HepG2 (cell line): ENCODE measurements around the gene ABHD11. TPM values are rescaled to one million over a fixed set of nuclear protein-coding genes. Genes with fewer than 3 reads are reported as not detected.
A peak's percentile ranks its signal among the peaks of the same experiment; 100 is the strongest.

Source experiments
- ATAC-seq: fragments of 200-7000 bp; cut with Tn5 transposase; 3 replicates; pipeline ENCODE4 v1.9.1; 2020; ENCODE audit warnings: mild to moderate bottlenecking, moderate library complexity
- BruUV-seq: library from RNA; stranded (reverse); fragments of 400-500 nt; replicated peaks from 2 replicates; lab custom pipeline; 2021; lab: Mats Ljungman, UMichigan
- CTCF ChIA-PET: fragments of 300-600 bp; formaldehyde crosslinking; extraction: SDS; loops from one replicate; lab custom pipeline; 2021; ENCODE audit warnings: low total read pairs, inconsistent platforms, low intra/inter-chr PET ratio; lab: Yijun Ruan, JAX
- POLR2A ChIA-PET: fragments of 350-600 bp; sonication (Branson Sonifier 250); formaldehyde crosslinking; loops from one replicate; lab custom pipeline; 2020; ENCODE audit warnings: antibody characterized with exemption, inconsistent platforms; lab: Yijun Ruan, JAX
- DNase-seq: peaks from one replicate; pipeline ENCODE4 v3.0.0-alpha.2; 2015; ENCODE audit warnings: low spot score
- FAIRE-seq: peaks from 3 replicates; lab custom pipeline; 2011; peaks lifted over from hg19 to GRCh38; lab: Jason Lieb, UNC
- H2AFZ ChIP-seq: one replicate; pipeline ENCODE4 v1.6.1; 2011; ENCODE audit warnings: low read length, inconsistent platforms
- H3K27ac ChIP-seq: fragments of 300-600 bp; 3 replicates; pipeline ENCODE4 v1.8.0; 2011; ENCODE audit warnings: mixed run types, mild to moderate bottlenecking, mixed read lengths, low read length, inconsistent platforms; ENCODE audit not compliant: insufficient read depth; ENCODE audit errors: extremely low read length
- H3K27me3 ChIP-seq, 2 experiments: fragments of 200-600 bp in 1 of 2; 2 replicates in 1 of 2; 3 replicates in 1 of 2; pipeline versions ENCODE4 v1.6.0 to v1.8.0; 2011; ENCODE audit warnings: low read length in 2 of 2, mild to moderate bottlenecking in 2 of 2, moderate library complexity in 2 of 2, inconsistent platforms in 1 of 2; ENCODE audit not compliant: insufficient read depth in 2 of 2, control insufficient read depth in 1 of 2
- H3K36me3 ChIP-seq, 2 experiments: fragments of 200-600 bp in 1 of 2; replicated peaks in 1 of 2; 2 replicates in 1 of 2; 3 replicates in 1 of 2; pipeline versions ENCODE4 v1.5.1 to v1.8.0; 2011; ENCODE audit warnings: low read length in 2 of 2, inconsistent platforms in 1 of 2; ENCODE audit not compliant: insufficient read depth in 2 of 2, control insufficient read depth in 1 of 2
- H3K4me1 ChIP-seq: 2 replicates; pipeline ENCODE4 v1.5.1; 2012; ENCODE audit warnings: low read length, inconsistent platforms; ENCODE audit not compliant: insufficient read depth
- H3K4me2 ChIP-seq: 2 replicates; pipeline ENCODE4 v1.6.0; 2011; ENCODE audit warnings: low read depth, low read length, inconsistent platforms
- H3K4me3 ChIP-seq, 3 experiments: fragments of 200-600 bp in 1 of 3; sonication (generic), shearing (Covaris generic) in 1 of 3; replicated peaks in 1 of 3; 2 replicates each; pipeline ENCODE4 v1.5.1; 2011 to 2016; ENCODE audit warnings: low read length in 3 of 3, inconsistent platforms in 2 of 3, low read depth in 2 of 3, mild to moderate bottlenecking in 2 of 3, control low read depth in 1 of 3, mixed read lengths in 1 of 3; ENCODE audit not compliant: insufficient read depth in 1 of 3
- H3K79me2 ChIP-seq: one replicate; pipeline ENCODE4 v1.6.1; 2011; ENCODE audit warnings: low read length, inconsistent platforms; ENCODE audit not compliant: insufficient read depth
- H3K9ac ChIP-seq: 2 replicates; pipeline ENCODE4 v1.6.0; 2011; ENCODE audit warnings: mild to moderate bottlenecking, low read depth, low read length, inconsistent platforms; ENCODE audit not compliant: insufficient read depth
- H3K9me3 ChIP-seq: 2 replicates; pipeline ENCODE4 v1.5.1; 2012; ENCODE audit warnings: mild to moderate bottlenecking, low read length
- H4K20me1 ChIP-seq: 2 replicates; pipeline ENCODE4 v1.6.0; 2011; ENCODE audit warnings: inconsistent platforms, mild to moderate bottlenecking, low read length, moderate library complexity; ENCODE audit not compliant: insufficient read depth
- ARHGAP35 ChIP-seq: sonication (generic); formaldehyde crosslinking; IDR thresholded peaks from 2 replicates; pipeline ENCODE4 v1.9.0; 2022; ENCODE audit warnings: mild to moderate bottlenecking, inconsistent platforms, moderate library complexity, missing genetic modification reagents, borderline replicate concordance
- CHD4 ChIP-seq: fragments of 200-600 bp; sonication (generic); IDR thresholded peaks from 2 replicates; pipeline ENCODE4 v1.7.0; 2017; ENCODE audit warnings: mild to moderate bottlenecking, low read length, borderline replicate concordance
- ELF1 ChIP-seq: sonication (generic); formaldehyde crosslinking; IDR thresholded peaks from 2 replicates; pipeline ENCODE4 v1.4.0; 2020; ENCODE audit warnings: missing genetic modification reagents
- ELF3 ChIP-seq: IDR thresholded peaks from 2 replicates; pipeline ENCODE4 v1.6.1; 2016; ENCODE audit warnings: missing genetic modification reagents, missing compliant biosample characterization
- GLI4 ChIP-seq: sonication (generic); formaldehyde crosslinking; IDR thresholded peaks from 2 replicates; pipeline ENCODE4 v1.5.1; 2020; ENCODE audit warnings: missing genetic modification reagents, mild to moderate bottlenecking, moderate library complexity, borderline replicate concordance
- PLSCR1 ChIP-seq: sonication (generic); formaldehyde crosslinking; IDR thresholded peaks from 2 replicates; pipeline ENCODE4 v1.5.0; 2020; ENCODE audit warnings: missing genetic modification reagents, mild to moderate bottlenecking, borderline replicate concordance
- SALL2 ChIP-seq: sonication (generic); formaldehyde crosslinking; IDR thresholded peaks from 2 replicates; pipeline ENCODE4 v1.8.1; 2023; ENCODE audit warnings: mild to moderate bottlenecking, missing genetic modification reagents, inconsistent platforms
- ZNF337 ChIP-seq: sonication (generic); formaldehyde crosslinking; IDR thresholded peaks from 2 replicates; pipeline ENCODE4 v1.5.1; 2020; ENCODE audit warnings: missing genetic modification reagents, low read depth, mild to moderate bottlenecking, borderline replicate concordance
- ZNF672 ChIP-seq: sonication (generic); formaldehyde crosslinking; IDR thresholded peaks from 2 replicates; pipeline ENCODE4 v1.8.1; 2022; ENCODE audit warnings: missing genetic modification reagents
- ZNF784 ChIP-seq: sonication (generic); formaldehyde crosslinking; IDR thresholded peaks from 2 replicates; pipeline ENCODE4 v1.5.1; 2020; ENCODE audit warnings: missing genetic modification reagents, mild to moderate bottlenecking, borderline replicate concordance
- WGBS: methylation state at CpG from one replicate; pipeline ENCODE4 v1.1.6; 2017; ENCODE audit warnings: low lambda C conversion rate; 5-methylcytosine and 5-hydroxymethylcytosine counted together
- in situ Hi-C: cut with HindIII; loops from 2 replicates; pipeline ENCODE4 v1.10.0; 2017; ENCODE audit warnings: low pct_unique_long_range_greater_than_20kb; ENCODE audit not compliant: extremely low pct_ligation_motif_present
- intact Hi-C: fragments of 100-400 bp; cut with micrococcal nuclease; formaldehyde crosslinking; loops from one replicate; pipeline ENCODE4 v1.10.0; 2022; ENCODE audit not compliant: unreplicated experiment
- polyA plus RNA-seq, 8 experiments: library from polyadenylated mRNA; depleted of rRNA in 3 of 8; stranded (reverse) in 7 of 8; unstranded in 1 of 8; fragments of >200 nt; fragmentation: Illumina TruSeq in 4 of 8; extraction: Trizol in 4 of 8; gene quantifications; 2 replicates each; pipeline versions ENCODE4 v1.2.1 to v1.2.3, GENCODE V29; 2011 to 2016; ENCODE audit warnings: low read depth in 4 of 8, missing spikeins in 1 of 8, mixed read lengths in 1 of 8; ENCODE audit not compliant: insufficient read depth in 1 of 8
- total RNA-seq, 5 experiments: library from RNA; depleted of rRNA; stranded (reverse); fragments of >200 nt; fragmentation: Illumina TruSeq; extraction: Trizol; gene quantifications; 2 replicates each; pipeline ENCODE4 v1.2.3, GENCODE V29; 2016; ENCODE audit warnings: low read depth in 1 of 5
- TF ChIP-seq, protein P1 (sequence below): sonication (generic); formaldehyde crosslinking; IDR thresholded peaks from 2 replicates; pipeline ENCODE4 v1.8.1; 2023; ENCODE audit warnings: mild to moderate bottlenecking, missing genetic modification reagents
- TF ChIP-seq, protein P2 (sequence below): sonication (generic); formaldehyde crosslinking; IDR thresholded peaks from 2 replicates; pipeline ENCODE4 v1.8.0; 2022; ENCODE audit warnings: missing genetic modification reagents, low read depth, mild to moderate bottlenecking, borderline replicate concordance

Gene ABHD11
- total and polyA plus RNA-seq, 2 of the 13 experiments (the other 11 are each of a cell fraction or from before 2014, with no cell fraction given): 7.0 to 8.1 TPM

DNA sequence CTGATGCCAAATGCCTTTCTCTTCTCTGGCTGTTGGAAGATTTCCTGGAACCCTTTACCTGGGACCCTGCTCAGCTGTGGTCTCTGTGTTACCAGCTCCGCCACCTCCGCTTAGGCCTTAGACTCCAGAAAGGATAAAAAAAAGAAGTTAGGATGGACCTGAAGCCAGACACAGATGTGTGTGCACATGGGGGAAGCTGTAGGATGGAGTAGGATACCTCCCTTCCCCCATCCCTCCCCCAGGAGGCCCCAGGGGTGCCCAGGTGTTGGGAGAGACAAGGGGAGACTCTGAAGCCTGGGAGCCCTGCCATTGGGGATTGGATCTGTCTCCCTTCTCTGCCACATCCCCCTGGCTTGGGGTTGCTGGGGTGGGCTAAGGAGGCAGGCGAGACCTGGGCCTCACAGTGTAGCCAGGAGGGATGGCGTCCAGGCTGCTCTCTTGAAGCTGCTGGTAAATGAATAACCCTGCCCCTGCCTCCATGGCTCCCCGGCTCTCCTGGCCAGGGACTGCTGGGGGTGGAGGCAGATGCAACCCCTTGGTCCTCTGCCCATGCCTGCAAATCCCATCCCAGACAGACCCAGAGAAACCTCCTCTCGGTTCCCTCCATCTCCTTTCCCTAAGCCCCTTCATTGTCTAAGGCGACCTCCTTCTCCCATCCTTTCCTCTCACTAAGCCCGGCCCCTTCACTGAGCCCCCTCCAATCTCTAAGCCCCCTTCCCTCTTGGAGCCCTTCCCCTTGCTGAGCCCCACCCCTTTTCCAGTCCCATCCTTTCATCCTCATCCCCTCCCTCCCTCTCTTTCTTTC, 23.5 kb upstream of the ABHD11 start:
- Histone ChIP-seq H3K27ac (no peak overlapping the region), H3K79me2 (no peaks in the 10 kb centered on the region), H2AFZ (no peak overlapping the region), H3K4me3 (no peak overlapping the region), H3K9me3 (no peaks in the 10 kb centered on the region), H3K4me2 (no peak overlapping the region), H3K27me3 (no peaks in the 10 kb centered on the region), H4K20me1 (no peaks in the 10 kb centered on the region), H3K4me1 (peaks cover 10% of the 10 kb centered on the region), H3K36me3 (no peaks in the 10 kb centered on the region), H3K9ac (no peak overlapping the region)
- no peak for DNase-seq
- no peak for FAIRE-seq
- ATAC-seq: peak; percentile 80
- no TSS peak for BruUV-seq
- ChIA-PET CTCF (no interaction called here), POLR2A (no interaction called here)
- WGBS: 62% methylated on average over 5 of the region's 8 CpGs
- no peak for TF ChIP-seq CHD4
- TF ChIP-seq, protein P1, sequence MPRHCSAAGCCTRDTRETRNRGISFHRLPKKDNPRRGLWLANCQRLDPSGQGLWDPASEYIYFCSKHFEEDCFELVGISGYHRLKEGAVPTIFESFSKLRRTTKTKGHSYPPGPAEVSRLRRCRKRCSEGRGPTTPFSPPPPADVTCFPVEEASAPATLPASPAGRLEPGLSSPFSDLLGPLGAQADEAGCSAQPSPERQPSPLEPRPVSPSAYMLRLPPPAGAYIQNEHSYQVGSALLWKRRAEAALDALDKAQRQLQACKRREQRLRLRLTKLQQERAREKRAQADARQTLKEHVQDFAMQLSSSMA (CRISPR knock-in tag): no peak
- TF ChIP-seq ELF3: no peak
- in situ Hi-C loops (no loop called here), intact Hi-C loops (no loop called here)

DNA sequence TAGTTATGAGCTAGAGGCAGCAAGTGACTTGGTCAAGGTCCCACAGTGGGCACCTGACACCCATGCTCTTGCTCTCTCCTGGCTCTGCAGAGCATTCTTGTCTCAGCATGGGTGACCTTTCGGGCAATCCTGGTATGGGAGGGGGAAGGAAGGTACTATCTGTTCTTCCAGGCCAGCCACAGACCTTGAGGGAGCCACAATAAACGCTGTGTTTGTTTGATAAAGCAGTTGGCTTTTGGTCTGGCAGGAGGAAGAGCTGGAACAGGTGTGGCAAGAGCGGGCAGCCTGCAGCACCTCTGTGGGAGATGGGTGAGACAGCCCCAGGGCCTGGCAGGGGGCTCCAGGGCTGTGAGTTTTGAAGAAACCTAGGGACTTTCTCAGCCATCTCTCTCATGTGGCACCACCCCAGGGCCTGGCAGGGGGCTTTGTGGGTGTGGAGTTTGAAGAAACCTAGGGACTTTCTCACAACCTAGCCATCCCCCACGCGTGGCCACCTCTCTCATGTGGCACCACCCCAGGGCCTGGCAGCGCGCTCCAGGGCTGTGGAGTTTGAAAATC, 20.1 kb upstream of the ABHD11 start:
- in situ Hi-C loops (no loop called here), intact Hi-C loops (no loop called here)
- 31% methylated on average over 3 of the region's 7 CpGs for WGBS
- FAIRE-seq: no peak
- no peaks in the 10 kb centered on the region for H4K20me1 ChIP-seq
- DNase-seq: no peak
- ATAC-seq: peak; percentile 26; the same call in 2 of the 3 replicates
- BruUV-seq: no TSS peak
- CTCF ChIA-PET: no interaction called here
- H3K36me3 ChIP-seq: no peaks in the 10 kb centered on the region
- no peaks in the 10 kb centered on the region for H3K79me2 ChIP-seq
- no peak for TF ChIP-seq GLI4
- TF ChIP-seq ZNF337 (CRISPR knock-in tag): no peak
- no peak for TF ChIP-seq ARHGAP35 (CRISPR knock-in tag)
- TF ChIP-seq, protein P2, sequence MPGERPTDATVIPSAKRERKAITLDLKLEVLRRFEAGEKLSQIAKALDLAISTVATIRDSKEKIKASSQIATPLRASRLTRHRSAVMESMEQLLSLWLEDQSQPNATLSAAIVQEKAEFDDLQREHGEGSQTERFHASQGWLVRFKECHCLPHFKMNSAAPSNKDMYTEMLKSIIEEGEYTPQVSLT (CRISPR knock-in tag): no peak
- no peak for TF ChIP-seq ELF1 (CRISPR knock-in tag)
- TF ChIP-seq ZNF672 (CRISPR knock-in tag): no peak
- TF ChIP-seq SALL2 (CRISPR knock-in tag): no peak
- no peak for TF ChIP-seq ZNF784 (CRISPR knock-in tag)
- TF ChIP-seq PLSCR1 (CRISPR knock-in tag): no peak
- H3K9me3 ChIP-seq: no peaks in the 10 kb centered on the region
- peaks cover 10% of the 10 kb centered on the region for H3K4me1 ChIP-seq
- H3K9ac ChIP-seq: no peak overlapping the region
- H2AFZ ChIP-seq: no peak overlapping the region
- POLR2A ChIA-PET: no interaction called here
- H3K4me3 ChIP-seq: no peak overlapping the region
- H3K27ac ChIP-seq: no peak overlapping the region
- H3K27me3 ChIP-seq: no peaks in the 10 kb centered on the region
- no peak overlapping the region for H3K4me2 ChIP-seq
